ENCODE data around the gene GNLY.
"Not testable (repeated sequence)": the region's sequence is repeated elsewhere in the genome, so short reads cannot be mapped to it uniquely, and the experiment has no call there.

Gene GNLY

GRCh38 chr2:85694052-85695025, at the start of gene GNLY:
GNLY (plus strand) TSS chr2:85694358; CDS start chr2:85694419, 61 bp downstream.
- no peak for DNase-seq (ENCODE audit: low read depth)

- DNase-seq (ENCODE audit: low read depth), result no peak
Observed at GRCh38 chr2:85644909-85645308, 49.2 kb upstream of the GNLY start.

GRCh38 chr2:85646166-85646565, 48.0 kb upstream of the GNLY start:
- no peak for DNase-seq (ENCODE audit: low read depth)

DNA sequence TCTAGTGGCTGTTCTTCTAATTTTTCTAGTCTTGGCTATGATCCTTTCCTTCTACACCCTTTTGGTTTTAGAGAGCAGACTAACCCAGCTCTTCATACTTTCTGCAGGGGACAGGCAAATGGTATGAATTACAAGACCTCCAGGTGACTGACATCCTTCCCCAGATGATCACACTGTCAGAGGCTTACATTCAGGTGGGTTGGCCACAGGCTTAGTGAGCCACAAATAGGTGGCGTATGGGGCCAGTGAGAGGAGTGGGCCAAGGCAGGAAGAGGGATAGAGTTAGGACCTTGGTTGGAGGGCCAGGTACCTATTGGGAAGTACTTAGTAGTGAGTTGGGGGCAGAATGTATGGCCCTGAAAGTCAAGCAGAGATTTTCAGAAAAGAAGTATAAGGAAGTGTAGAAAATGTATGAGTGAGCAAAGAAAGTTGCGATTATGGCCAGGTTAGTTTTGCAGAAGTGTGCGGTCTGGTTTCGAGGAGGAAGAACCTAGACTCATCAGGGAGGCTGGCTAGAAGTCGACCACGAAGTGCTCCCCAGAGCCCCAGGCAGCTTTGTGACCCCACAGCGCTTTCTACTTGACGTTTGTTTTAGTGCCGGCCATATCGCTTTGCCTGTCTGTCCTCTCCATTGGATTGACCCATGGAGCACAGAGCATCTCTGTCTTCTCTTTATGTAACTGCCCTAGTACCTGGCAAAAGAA, 46.2 kb upstream of the GNLY start:
- DNase-seq (ENCODE audit: low read depth), result no peak

DNA sequence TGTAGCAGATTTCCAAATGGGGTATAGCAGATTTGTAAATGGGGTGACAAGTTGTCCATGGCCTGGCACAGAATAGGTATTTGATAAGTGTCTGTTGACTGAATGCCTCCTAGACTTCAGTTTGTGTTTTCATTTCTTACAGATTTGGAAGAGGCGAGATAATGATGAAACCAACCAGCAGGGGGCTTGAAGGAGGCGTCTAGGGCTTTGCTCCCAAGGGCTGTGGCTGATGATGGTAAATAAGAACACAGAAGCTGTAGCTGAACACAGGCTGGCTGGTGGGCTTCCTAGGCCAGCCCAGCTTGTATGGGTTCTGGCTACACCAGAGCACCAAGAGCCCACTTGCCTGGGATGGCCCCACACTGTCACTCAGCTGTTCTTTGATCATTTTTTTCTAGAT, 45.5 kb upstream of the GNLY start:
- DNase-seq (ENCODE audit: low read depth), result peak; percentile 27

DNA sequence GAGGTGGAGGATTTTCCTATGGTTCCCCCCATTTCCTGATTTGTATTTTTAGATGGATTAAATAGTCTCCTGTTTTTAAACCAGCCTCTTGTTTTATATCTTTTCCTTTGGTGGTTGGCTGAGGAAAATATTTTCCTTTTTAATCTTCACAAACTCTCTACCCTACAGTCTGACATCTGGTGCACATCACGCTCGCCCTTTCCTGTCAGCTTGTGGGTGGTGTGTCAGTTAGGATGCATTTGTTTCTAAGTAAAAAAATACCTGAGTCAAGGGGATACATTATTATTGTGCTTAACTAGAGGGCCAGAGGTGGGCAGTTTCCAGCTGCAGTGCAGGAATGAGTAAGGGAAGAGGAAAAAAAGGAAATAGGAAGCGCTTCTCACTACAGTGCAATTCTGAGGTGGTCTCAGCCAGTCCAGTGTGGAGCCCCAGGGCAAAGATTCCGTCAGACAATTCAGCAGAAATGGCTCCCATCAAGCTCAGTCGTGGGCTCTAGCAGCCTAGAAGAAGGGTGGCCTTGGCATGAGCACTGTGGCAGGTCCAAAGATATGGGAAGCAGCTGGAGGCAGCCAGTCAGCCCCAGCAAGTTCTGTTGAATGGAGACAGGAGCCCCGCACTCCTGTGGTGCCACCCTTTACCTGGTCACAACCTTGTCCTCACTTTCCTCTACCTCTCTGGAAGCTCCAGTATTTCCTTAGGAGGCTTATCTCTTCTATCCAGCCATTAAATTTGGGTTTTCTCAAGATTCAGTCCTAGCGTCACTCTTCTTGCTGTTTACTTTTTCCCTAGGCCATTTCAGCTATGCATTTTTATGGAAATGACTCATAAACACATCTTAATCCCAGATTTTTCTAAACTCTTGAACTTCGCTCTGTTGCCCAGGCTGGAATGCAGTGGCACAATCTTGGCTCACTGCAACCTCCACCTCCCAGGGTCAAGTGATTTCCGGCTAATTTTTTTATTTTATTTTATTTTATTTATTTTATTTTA, 44.7 kb upstream of the GNLY start:
- peak; percentile 38 for DNase-seq (ENCODE audit: low read depth)

GRCh38 chr2:85650456-85650855, 43.7 kb upstream of the GNLY start:
- DNase-seq (ENCODE audit: low read depth), result no peak

- no peak for DNase-seq (ENCODE audit: low read depth)
Observed at GRCh38 chr2:85651097-85651496, 43.1 kb upstream of the GNLY start.

- no peak for DNase-seq (ENCODE audit: low read depth)
Observed at GRCh38 chr2:85652056-85652455, 42.1 kb upstream of the GNLY start.

- DNase-seq (ENCODE audit: low read depth), result no peak
Observed at GRCh38 chr2:85653996-85654395, 40.2 kb upstream of the GNLY start.

- DNase-seq (ENCODE audit: low read depth), result no peak
Observed at GRCh38 chr2:85655961-85656417, 38.2 kb upstream of the GNLY start.

DNA sequence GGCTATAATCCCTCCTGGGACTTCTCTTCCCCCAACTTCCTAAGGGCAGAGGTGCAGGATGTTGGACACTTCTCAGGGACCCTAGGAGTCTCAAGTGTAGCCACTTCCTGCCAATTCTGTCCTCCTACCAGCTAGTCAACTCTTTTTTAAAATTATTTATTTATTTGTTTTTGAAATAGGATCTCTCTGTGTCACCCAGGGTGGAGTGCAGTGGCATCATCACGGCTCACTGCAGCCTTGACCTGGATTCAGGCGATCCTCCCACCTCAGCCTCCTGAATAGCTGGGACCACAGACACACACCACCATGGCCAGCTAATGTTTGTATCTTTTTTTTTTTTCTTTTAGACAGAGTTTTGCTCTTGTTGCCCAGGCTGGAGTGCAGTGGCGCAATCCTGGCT, 37.7 kb upstream of the GNLY start:
- DNase-seq (ENCODE audit: low read depth), result no peak

- DNase-seq (ENCODE audit: low read depth), result not testable (repeated sequence)
Observed at GRCh38 chr2:85657399-85657798, 36.8 kb upstream of the GNLY start.

- DNase-seq (ENCODE audit: low read depth), result no peak
Observed at GRCh38 chr2:85659324-85659981, 34.7 kb upstream of the GNLY start.

- not testable (repeated sequence) for DNase-seq (ENCODE audit: low read depth)
Observed at GRCh38 chr2:85660301-85660700, 33.9 kb upstream of the GNLY start.

DNA sequence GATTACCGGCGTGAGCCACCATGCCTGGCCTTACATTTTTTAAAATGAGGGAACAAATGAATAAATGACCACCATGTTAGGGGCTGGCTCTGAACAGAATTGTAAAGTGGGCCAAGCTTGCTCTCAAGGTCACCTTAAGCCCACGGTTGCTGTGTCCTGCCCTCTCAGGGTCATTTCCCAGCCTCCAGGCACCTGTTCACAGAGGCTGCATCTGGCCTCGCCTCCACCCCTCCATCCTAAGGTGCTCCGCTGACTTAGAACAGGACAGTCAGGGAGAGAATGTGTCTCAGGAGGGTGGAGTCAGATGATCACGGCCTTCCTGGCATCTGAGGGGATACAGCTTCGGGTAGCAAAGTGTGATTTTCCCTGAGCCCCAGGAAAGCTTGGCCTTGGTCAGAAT, 33.4 kb upstream of the GNLY start:
- DNase-seq (ENCODE audit: low read depth), result no peak

DNA sequence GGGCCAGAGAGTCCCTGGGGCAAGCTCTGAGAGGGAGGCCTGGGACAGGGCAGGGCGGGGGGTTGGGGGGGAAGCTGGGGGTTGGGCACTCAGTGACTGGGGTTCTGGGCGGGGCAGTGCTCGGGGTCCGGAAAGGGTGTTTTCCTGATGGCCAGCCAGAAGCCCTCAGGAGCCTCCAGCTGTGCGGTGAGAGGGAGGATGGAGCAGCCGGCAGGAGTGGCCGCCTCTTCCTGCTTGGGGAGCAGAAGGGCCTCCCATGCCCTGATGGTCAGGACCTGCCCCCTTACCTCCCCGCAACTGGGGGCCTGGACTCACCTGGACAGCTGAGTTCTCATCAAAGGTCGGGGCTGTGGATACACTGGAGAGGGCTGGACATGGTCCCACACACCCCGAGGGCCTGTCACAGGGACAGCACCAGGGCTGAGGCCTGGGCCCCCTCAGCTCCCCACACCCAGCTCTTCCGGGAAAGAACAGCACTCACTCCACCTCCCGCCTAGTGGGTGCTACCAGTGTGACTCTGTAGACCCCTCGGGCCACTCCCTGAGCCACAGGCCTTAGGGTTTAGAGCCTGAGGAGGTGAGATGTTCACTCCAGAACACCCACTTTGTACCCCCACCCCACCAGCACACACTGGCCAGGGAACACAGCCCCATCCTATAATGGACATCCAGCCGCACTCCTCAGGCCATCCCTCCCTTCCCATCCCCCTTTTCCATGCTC, 32.9 kb upstream of the GNLY start:
- DNase-seq (ENCODE audit: low read depth), result no peak

- DNase-seq (ENCODE audit: low read depth), result peak; percentile 69
Observed at GRCh38 chr2:85662899-85663593, 31.1 kb upstream of the GNLY start.

DNA sequence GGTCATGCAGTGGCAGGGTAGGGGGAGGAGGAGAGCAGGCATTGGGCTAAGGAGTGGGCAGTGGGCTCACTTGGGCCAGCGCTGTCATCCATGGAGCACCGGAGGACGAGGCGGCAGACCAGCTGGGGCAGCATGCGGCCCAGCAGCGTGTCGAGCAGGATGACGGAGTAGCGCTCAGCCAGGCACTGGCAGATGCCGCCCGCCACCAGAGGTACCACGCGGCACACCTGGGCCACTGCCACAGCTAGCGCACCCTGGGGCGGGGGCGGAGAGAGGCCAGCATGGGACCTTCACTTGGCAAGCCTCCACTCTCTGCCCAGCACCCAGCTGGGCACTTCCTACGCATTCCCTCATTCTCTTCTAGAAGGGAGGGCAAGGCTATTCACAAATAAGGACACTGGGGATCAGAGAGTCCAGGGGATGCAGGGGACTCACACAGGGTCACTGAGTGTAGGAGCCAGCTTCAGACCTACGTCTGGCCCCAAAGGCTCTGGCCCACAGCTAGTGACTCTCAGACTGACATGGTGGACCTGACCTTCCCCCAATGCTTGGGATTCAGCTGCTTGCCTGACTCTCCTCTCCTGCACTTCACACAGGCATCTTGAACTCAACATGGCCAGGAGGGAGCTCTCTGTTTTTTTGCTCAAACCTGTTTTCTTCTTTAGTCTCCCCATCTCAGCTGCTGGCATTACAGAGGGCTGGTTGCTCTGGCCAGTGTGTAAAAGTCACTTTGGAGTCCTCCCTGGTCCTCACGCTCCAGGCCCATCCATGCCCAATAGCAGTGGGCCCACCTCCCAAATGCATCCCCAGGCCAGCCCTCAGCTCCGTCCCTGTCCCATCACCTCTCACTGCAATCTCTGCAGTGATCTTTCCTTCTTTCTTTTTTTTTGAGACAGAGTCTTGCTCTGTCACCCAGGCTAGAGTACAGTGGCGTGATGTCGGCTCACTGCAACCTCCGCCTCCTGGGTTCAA, 30.3 kb upstream of the GNLY start:
- no peak for DNase-seq (ENCODE audit: low read depth)
